GM19238 (cell line): ENCODE results near the gene AGBL4.
"Not testable (repeated sequence)": the region's sequence is repeated elsewhere in the genome, so short reads cannot be mapped to it uniquely, and the experiment has no call there.

Experiments used
- DNase-seq: peaks from one replicate; pipeline ENCODE4 v3.0.0; 2011; ENCODE audit warnings: low spot score; ENCODE audit not compliant: insufficient read length

The AGBL4 gene

GRCh38 chr1:48556186-48556850, 1467.4 kb downstream of the AGBL4 start:
- DNase-seq, result no peak

- DNase-seq, result no peak
Measured at GRCh38 chr1:48555271-48555670, 1468.5 kb downstream of the AGBL4 start.

DNA sequence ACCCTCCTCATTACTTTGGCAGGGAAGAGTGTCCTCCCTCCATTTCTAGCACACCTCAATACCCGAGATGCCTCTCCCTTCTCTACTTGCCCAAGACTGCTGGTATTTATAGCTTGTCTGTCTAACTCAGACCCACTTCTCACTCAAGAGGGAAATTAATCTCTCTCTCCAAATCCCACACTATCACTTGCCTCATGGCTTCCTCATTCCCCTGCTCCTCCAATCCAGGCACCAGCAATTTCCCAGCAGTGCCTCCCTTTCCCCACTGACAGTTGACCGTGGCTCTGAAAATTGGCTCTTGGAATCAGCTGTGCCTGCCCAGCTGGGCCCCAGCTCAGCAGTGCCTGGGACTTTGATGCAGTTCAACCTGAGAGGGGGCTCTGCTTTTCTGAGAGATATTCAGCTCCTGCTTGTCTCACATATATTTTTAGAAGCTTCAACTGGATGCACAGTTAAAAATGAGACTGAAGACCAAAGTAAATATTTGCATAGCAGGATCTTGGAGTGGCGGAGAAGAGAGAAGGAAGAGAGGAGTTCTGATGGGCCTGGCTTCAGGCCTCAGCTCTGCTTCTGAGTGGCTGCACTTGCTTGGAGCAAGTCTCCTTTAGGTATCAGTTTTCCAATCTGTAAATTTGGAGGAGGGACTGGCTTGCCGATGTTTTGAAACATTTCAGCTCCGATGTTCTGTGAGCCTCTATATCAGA, 1470.7 kb downstream of the AGBL4 start:
- DNase-seq, result no peak

DNA sequence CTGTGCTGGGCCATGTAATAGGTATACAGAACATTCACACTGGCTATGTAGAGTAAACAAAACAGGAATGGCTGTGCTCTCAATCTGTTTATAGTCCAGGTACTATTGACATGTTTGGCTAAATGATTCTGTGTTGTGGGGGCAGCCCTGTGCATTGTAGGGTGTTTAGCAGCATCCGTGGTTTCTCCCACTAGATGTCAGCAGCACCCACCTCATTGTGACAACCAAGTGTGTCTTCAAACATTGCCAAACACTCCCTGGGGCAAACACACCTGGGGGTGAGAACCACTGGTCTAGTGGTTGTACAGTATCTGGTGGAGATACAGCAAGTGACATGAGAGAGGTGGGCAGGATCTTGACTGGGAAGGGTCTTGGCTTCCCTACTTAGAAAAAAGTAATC, 1471.3 kb downstream of the AGBL4 start:
- peak; percentile 6 for DNase-seq

- DNase-seq, result no peak
Measured at GRCh38 chr1:48548985-48549384, 1474.8 kb downstream of the AGBL4 start.

DNA sequence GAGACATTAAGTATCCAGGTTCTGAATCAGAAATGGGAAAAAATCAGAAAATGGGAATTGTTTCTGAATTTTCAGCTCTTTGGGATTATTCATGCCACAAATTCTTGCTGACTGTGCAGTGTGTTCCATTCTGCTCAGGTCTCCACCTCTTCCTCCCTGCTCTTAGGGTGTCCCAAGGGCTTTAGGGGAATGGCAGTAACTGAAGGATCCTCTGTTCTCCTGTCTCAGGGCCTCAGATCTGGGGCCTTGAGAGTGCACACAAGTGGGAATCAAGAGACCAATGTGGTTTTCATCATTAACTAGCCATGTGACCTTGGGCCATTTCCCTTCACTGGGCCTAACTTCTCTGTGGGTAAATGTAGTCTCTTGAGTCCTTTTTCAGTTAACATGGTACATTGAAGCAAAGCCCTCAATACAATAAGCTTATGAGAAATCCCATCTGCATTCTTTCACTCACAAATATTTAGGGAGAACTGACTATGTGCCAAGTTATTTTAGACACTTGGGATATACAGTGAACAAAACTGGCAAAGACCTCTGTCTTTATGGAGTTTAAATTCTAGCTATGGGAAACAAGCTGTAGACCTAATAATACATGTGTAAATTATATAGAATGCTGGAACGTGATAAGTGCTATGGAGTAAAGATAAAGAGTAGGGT, 1476.1 kb downstream of the AGBL4 start:
- no peak for DNase-seq

DNA sequence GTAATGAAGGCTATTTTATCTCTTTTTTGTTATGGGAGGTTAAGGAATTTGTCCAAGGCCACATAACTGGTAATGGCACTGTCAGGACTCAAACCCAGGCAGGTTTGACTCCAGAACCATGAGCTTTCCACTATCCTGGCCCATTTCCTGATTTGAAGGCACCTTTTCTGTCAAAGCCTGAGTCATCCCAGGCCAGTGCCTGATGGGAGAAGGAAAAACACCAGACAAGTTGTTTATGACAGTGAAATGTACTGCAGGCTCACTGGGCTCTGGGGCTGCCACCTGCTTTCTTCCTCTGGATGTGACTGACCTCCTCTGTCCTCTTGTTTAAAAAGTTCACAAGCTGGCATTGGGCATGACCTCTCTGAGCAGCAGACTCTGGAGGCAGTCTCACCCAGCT, 1479.9 kb downstream of the AGBL4 start:
- DNase-seq, result no peak

DNA sequence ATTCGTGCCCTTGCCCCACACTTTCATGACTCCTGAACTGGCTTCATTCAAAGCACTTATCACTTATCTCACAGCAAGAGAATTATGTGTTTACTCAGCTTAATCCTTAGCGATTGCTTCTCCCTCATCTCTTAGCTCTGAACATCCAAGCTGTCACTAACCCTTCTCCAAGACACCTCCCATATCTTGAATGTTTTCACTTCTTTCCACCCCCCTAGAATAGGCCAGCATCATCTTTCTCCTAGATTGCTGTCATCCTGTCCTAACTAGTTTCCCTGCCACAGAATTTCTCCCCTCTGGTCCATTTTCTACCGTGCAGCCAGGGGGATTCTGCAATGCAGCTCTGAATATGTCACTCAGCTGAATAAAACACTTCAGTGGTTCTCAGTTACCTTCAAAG, 1483.2 kb downstream of the AGBL4 start:
- DNase-seq, result no peak

DNA sequence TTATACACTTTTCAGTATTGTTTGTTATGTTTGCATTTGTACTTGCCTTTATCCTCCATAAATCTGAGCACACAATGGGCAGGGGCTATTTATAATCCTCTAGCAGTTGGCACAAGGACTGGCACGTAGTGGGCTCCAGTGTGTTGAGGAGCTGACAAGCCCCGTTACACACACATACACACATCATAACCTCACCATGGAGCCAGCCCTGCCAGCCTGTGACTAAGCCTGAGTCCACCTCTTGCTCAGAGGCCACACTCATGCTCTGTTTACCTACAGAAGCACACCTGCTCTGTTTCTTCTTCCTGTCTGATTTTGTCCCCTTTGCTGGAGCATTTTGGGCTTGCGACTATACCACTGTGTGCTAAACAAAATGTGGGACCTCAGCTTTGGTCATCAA, 1487.3 kb downstream of the AGBL4 start:
- DNase-seq, result no peak

- DNase-seq, result no peak
Measured at GRCh38 chr1:48532976-48533375, 1490.8 kb downstream of the AGBL4 start.

- DNase-seq, result peak; percentile 35
Measured at GRCh38 chr1:48530727-48531351, 1492.9 kb downstream of the AGBL4 start.

- DNase-seq, result no peak
Measured at GRCh38 chr1:48527051-48527450, 1496.7 kb downstream of the AGBL4 start.

GRCh38 chr1:48526008-48526710, 1497.6 kb downstream of the AGBL4 start:
- no peak for DNase-seq

DNA sequence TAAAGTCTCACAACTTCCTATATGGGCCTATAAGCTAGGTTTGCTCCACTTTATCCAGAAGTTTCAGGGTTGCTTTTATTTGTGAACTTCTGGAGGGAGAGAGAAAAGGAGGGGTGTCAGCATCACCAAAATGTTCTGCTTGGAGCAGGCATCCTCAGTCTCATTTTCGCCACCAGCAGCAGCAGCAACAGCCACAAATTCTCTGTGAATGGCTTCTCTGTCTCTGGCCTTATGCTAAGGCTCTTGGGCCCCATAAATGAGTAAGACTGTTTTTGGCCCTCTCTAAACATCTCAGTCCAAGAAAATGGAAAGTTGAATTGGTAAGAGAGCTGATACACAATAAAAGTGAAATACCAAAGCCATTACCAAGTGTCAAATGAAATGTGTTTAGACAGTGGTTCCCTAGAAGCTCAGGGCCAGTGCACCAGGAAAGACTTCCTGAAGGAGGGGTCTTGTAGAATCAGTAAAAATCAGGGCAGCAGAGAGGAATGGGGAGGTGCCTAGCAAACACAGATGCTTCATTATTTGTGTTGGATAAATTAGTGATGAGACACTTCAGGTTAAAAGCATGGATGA, 1498.8 kb downstream of the AGBL4 start:
- no peak for DNase-seq

DNA sequence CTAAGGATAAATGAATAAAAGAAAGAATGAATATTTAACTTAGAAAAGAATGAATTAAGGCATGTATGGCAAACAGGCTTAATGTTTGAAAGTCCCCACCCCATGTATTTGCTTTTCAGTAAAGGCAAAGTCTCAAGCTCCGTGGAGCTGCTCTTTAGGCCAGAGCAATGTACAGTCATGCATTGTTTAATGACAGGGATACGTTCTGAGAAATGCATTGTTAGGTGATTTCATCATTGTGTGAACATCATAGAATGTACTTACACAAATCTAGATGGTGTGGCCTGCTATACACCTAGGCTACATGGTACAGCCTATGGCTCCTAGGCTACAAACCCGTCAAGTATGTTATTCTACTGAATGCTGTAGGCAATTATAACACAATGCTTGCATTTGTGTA, 1500.2 kb downstream of the AGBL4 start:
- DNase-seq, result no peak

DNA sequence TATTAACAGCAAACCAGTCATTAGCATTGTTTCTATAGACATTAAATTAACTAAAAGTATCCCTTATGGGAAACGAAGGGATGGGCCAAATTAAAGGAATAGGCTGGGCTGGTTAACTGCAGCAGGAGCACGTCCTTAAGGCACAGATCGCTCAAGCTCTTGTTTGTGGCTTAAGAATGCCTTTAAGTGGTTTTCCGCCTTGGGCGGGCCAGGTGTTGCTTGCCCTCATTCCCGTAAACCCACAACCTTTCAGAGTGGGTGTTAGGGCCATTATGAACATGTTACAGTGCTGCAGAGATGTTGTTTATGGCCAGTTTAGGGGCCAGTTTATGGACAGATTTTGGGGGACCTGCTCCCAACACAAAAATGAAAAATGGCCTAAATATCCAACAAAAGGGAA, 1503.9 kb downstream of the AGBL4 start:
- not testable (repeated sequence) for DNase-seq

GRCh38 chr1:48506870-48507269, 1516.9 kb downstream of the AGBL4 start:
- no peak for DNase-seq

DNA sequence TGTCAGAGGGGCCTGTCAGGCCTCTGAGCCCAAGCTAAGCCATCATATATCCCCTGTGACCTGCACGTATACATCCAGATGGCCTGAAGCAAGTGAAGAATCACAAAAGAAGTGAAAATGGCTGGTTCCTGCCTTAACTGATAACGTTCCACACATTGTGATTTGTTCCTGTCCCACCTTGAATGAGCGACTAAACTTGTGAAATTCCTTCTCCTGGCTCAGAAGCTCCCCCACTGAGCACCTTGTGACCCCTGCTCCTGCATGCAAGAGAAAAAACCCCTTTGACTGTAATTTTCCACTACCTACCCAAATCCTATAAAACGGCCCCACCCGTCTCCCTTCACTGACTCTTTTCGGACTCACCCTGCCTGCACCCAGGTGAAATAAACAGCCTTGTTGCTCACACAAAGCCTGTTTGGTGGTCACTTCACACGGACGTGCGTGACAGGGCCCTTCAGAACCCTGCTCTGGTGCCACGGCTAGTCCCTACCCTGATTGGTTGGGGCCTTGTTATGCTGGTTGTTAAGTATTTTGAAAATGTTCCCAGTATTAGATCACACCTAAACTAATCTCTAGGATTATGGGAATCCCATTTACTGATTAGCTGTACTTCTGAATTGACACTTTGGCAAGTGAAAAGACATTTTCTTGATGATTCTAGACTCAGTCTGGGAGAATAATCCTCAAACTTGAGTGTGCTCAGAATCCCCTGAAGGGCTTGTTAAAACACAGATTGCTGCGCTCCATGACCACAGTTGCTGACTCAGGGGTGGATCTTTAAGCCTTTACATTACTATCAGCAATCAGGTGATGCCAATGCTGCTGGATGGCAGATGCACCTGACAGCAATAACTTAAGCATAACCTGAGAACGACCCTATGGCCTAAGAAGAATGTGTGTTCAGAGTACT, 1523.0 kb downstream of the AGBL4 start:
- DNase-seq, result no peak

DNA sequence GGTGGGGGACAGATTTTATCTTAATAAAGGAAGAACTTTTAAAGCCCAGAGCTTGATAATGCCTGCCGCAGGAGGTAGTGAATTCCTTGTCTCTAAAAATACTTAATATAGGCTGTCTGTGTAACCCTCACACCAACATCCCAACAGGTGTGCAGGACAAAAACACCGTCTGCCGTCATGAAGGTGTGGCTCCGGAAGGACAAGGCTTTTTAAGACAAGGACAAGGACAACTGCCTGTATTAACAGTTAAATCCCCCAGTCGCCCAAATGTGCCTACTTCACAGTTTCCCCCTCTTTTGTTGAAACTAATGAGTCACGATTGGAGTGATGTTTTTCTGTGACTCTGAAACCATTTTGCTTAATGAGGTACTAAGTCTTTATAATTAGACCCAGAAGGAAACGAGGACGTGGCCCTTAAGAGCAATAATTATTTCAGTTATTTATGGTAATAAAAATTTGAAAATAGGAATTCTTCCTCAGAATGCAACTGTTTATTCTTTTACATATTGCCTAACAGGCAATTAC, 1524.5 kb downstream of the AGBL4 start:
- no peak for DNase-seq
